ENCODE data around the gene BRD3OS.
A peak's percentile ranks its signal among the peaks of the same experiment; 100 is the strongest.

BRD3OS gene

GRCh38 chr9:134050726-134051125, 25.4 kb downstream of the BRD3OS start:
- no peak for DNase-seq (ENCODE audit: low read depth, low spot score)

GRCh38 chr9:134051319-134051718, 26.0 kb downstream of the BRD3OS start:
- DNase-seq (ENCODE audit: low read depth, low spot score): no peak

- no peak for DNase-seq (ENCODE audit: low read depth, low spot score)
Measured at GRCh38 chr9:134052491-134052890, 27.2 kb downstream of the BRD3OS start.

- no peak for DNase-seq (ENCODE audit: low read depth, low spot score)
Measured at GRCh38 chr9:134052941-134053340, 27.7 kb downstream of the BRD3OS start.

GRCh38 chr9:134053401-134053871, 28.2 kb downstream of the BRD3OS start:
- DNase-seq (ENCODE audit: low read depth, low spot score): no peak

- DNase-seq (ENCODE audit: low read depth, low spot score): no peak
Measured at GRCh38 chr9:134053941-134054761, 28.9 kb downstream of the BRD3OS start.

- DNase-seq (ENCODE audit: low read depth, low spot score): no peak
Measured at GRCh38 chr9:134054891-134055811, 29.9 kb downstream of the BRD3OS start.

- peak; percentile 92 for DNase-seq (ENCODE audit: low read depth, low spot score)
Measured at GRCh38 chr9:134055981-134056461, 30.7 kb downstream of the BRD3OS start.

- DNase-seq (ENCODE audit: low read depth, low spot score): no peak
Measured at GRCh38 chr9:134056483-134057306, 31.4 kb downstream of the BRD3OS start.

- DNase-seq (ENCODE audit: low read depth, low spot score): no peak
Measured at GRCh38 chr9:134057307-134057657, 32.0 kb downstream of the BRD3OS start.

- peak; percentile 34 for DNase-seq (ENCODE audit: low read depth, low spot score)
Measured at GRCh38 chr9:134057751-134058701, 32.7 kb downstream of the BRD3OS start.

GRCh38 chr9:134058716-134059115, 33.4 kb downstream of the BRD3OS start:
- DNase-seq (ENCODE audit: low read depth, low spot score): peak; percentile 20

GRCh38 chr9:134059188-134059641, 33.9 kb downstream of the BRD3OS start:
- DNase-seq (ENCODE audit: low read depth, low spot score): no peak

GRCh38 chr9:134059661-134060395, 34.5 kb downstream of the BRD3OS start:
- DNase-seq (ENCODE audit: low read depth, low spot score): no peak

- DNase-seq (ENCODE audit: low read depth, low spot score): no peak
Measured at GRCh38 chr9:134060546-134060945, 35.3 kb downstream of the BRD3OS start.

- DNase-seq (ENCODE audit: low read depth, low spot score): no peak
Measured at GRCh38 chr9:134061019-134061687, 35.9 kb downstream of the BRD3OS start.

GRCh38 chr9:134061688-134062371, 36.5 kb downstream of the BRD3OS start:
- no peak for DNase-seq (ENCODE audit: low read depth, low spot score)

GRCh38 chr9:134062461-134063087, 37.3 kb downstream of the BRD3OS start:
- no peak for DNase-seq (ENCODE audit: low read depth, low spot score)
